Measurements from ENCODE around the gene SRSF7. TPM values are rescaled to one million over a fixed set of nuclear protein-coding genes. Genes with fewer than 3 reads are reported as not detected.

The SRSF7 gene
- total RNA-seq, 4 donors from 2014 or later: 41.4 to 100 (median 56.8) TPM

DNA sequence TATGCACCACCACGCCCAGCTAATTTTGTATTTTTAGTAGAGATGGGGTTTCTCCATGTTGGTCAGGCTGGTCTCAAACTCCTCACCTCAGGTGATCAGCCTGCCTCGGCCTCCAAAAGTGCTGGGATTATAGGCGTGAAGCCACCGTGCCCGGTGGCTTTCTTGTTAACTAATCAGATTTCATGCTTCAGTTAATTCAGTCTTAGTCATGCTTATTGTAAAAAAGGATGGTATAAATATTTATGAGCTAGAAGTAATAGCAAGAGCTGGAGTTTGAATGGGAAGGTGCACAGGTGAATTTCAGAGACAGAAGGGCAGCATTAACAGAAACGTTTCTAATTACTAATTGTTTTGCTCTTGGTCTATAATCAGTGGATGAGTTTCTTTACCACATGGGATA is 37.1 kb upstream of the SRSF7 start:
- no peaks in the 10 kb centered on the region for H3K9me3 ChIP-seq
- no peak overlapping the region for H3K27ac ChIP-seq (replicated peaks in 1 of 4)
- no peak overlapping the region for H3K4me3 ChIP-seq
- no peaks in the 10 kb centered on the region for H3K36me3 ChIP-seq
- 90% methylated on average over 6 of the region's 6 CpGs for WGBS
- DNase-seq (ENCODE audit: extremely low spot score): no peak
- H3K4me1 ChIP-seq: peaks cover 0 to 7% (median 0%) of the 10 kb centered on the region in 4 donors
- no peaks in the 10 kb centered on the region for H3K27me3 ChIP-seq
- intact Hi-C loops (cut with DNase I): no loop called here
- TF ChIP-seq EP300 (IDR thresholded peaks at IDR 0.05) (no peak), POLR2AphosphoS5 (IDR thresholded peaks at IDR 0.05) (no peak), POLR2A (IDR thresholded peaks at IDR 0.05; ENCODE audit: low read depth) (no peak)
- TF ChIP-seq, protein P1, sequence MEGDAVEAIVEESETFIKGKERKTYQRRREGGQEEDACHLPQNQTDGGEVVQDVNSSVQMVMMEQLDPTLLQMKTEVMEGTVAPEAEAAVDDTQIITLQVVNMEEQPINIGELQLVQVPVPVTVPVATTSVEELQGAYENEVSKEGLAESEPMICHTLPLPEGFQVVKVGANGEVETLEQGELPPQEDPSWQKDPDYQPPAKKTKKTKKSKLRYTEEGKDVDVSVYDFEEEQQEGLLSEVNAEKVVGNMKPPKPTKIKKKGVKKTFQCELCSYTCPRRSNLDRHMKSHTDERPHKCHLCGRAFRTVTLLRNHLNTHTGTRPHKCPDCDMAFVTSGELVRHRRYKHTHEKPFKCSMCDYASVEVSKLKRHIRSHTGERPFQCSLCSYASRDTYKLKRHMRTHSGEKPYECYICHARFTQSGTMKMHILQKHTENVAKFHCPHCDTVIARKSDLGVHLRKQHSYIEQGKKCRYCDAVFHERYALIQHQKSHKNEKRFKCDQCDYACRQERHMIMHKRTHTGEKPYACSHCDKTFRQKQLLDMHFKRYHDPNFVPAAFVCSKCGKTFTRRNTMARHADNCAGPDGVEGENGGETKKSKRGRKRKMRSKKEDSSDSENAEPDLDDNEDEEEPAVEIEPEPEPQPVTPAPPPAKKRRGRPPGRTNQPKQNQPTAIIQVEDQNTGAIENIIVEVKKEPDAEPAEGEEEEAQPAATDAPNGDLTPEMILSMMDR (IDR thresholded peaks at IDR 0.05): no peak

DNA sequence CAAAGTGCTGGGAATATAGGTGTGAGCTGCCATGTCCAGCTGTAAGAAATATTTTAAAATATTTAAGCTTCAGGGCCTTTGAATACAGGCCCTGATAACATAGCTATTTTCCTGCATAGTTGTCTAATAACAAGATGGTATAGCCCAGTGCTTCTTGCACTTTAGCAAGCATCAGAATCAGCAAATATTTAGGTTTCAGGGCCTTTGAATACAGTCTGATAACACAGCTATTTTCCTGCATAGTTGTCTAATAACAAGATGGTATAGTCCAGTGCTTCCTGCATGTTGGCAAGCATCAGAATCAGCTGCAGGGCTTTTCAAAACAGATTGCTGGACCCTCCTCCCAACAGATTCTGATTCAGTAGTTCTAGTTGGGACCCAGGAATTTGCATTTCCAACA is 32.4 kb upstream of the SRSF7 start:
- intact Hi-C loops (cut with DNase I): no loop called here
- TF ChIP-seq EP300 (IDR thresholded peaks at IDR 0.05) (no peak), POLR2A (IDR thresholded peaks at IDR 0.05; ENCODE audit: low read depth) (no peak), POLR2AphosphoS5 (IDR thresholded peaks at IDR 0.05) (no peak)
- TF ChIP-seq, protein P1 (IDR thresholded peaks at IDR 0.05): no peak
- DNase-seq (ENCODE audit: extremely low spot score): no peak

DNA sequence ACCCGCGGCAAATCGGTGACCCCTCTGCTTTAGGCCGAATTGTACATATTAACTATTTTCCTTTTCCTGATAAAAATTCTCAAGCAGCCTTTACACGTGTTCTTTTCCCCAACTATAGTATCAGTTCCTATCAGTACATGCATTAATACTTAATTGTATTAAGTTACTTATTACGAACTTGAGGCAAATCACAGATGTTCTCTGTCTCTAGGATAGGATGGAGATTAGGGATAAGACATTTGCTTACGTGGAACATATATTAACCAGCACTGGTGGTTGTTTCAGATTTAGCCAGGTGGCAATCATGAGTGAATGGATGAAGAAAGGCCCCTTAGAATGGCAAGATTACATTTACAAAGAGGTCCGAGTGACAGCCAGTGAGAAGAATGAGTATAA is 27.5 kb upstream of the SRSF7 start:
- no peak for DNase-seq (ENCODE audit: extremely low spot score)
- H3K27ac ChIP-seq (replicated peaks in 1 of 4): peak overlapping the region; percentile 66 to 76 (median 74)
- no peak for TF ChIP-seq POLR2AphosphoS5 (IDR thresholded peaks at IDR 0.05)
- TF ChIP-seq, protein P1 (IDR thresholded peaks at IDR 0.05): no peak
- no peak for TF ChIP-seq POLR2A (IDR thresholded peaks at IDR 0.05; ENCODE audit: low read depth)
- TF ChIP-seq EP300 (IDR thresholded peaks at IDR 0.05): no peak

More for the DNA sequence above, 32.4 kb upstream of the SRSF7 start:
- Histone ChIP-seq H3K9me3 (no peaks in the 10 kb centered on the region), H3K4me1 (peaks cover 4 to 15% (median 7%) of the 10 kb centered on the region in 4 donors), H3K27me3 (no peaks in the 10 kb centered on the region), H3K36me3 (peaks cover 5 to 35% (median 21%) of the 10 kb centered on the region in 4 donors), H3K4me3 (no peak overlapping the region), H3K27ac (replicated peaks in 1 of 4) (no peak overlapping the region)

DNA sequence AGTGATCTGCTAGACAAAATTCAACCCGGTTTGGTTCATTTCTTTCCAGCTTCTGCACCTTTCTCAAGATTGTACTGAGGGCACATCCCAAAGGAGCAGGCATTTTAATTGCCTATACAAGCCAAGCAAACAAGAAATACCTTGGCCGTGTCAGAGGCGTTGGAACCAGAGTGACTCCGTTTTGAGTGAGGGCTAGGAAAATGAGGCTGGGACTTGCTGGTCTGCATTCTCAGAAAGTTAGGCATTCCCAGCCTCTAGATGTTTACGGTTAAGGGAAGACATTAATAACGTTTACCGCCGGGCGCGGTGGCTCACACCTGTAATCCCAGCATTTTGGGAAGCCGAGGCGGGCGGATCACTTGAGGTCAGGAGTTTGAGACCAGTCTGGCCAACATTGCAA is 25.4 kb upstream of the SRSF7 start:
- H3K4me1 ChIP-seq: peaks cover 5 to 16% (median 12%) of the 10 kb centered on the region in 4 donors
- no peak for TF ChIP-seq POLR2A (IDR thresholded peaks at IDR 0.05; ENCODE audit: low read depth)
- no peak overlapping the region for H3K27ac ChIP-seq (replicated peaks in 1 of 4)
- H3K4me3 ChIP-seq: no peak overlapping the region
- intact Hi-C loops (cut with DNase I): no loop called here
- DNase-seq (ENCODE audit: extremely low spot score): no peak
- H3K36me3 ChIP-seq: peaks cover 2 to 19% (median 12%) of the 10 kb centered on the region in 4 donors
- WGBS: 87% methylated on average over 13 of the region's 13 CpGs
- H3K27me3 ChIP-seq: no peaks in the 10 kb centered on the region
- no peaks in the 10 kb centered on the region for H3K9me3 ChIP-seq

More for the DNA sequence above, 27.5 kb upstream of the SRSF7 start:
- intact Hi-C loops (cut with DNase I): no loop called here
- Histone ChIP-seq H3K4me1 (peaks cover 5 to 16% (median 12%) of the 10 kb centered on the region in 4 donors), H3K36me3 (peaks cover 5 to 35% (median 21%) of the 10 kb centered on the region in 4 donors), H3K27me3 (no peaks in the 10 kb centered on the region), H3K9me3 (no peaks in the 10 kb centered on the region), H3K4me3 (peak overlapping the region; percentile 62 to 72 (median 65))
- WGBS: 9% methylated on average over 8 of the region's 8 CpGs

DNA sequence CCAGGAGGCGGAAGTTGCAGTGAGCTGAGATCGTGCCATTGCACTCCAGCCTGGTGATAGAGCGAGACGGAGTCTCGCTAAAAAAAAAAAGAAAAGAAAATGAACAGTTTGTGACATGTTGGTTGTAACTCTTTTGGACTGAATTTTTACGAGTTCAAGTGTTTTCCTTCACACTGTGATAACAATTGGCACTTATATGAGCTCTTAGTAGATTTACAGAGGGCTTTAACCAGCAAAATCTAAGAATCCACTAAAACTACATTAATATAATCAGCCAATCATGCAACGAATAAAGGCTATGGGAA is 24.7 kb upstream of the SRSF7 start:
- Histone ChIP-seq H3K9me3 (no peaks in the 10 kb centered on the region), H3K4me1 (peaks cover 5 to 16% (median 12%) of the 10 kb centered on the region in 4 donors), H3K36me3 (peaks cover 0 to 12% (median 5%) of the 10 kb centered on the region in 4 donors), H3K4me3 (no peak overlapping the region), H3K27ac (replicated peaks in 1 of 4) (no peak overlapping the region), H3K27me3 (no peaks in the 10 kb centered on the region)
- intact Hi-C loops (cut with DNase I): no loop called here
- TF ChIP-seq EP300 (IDR thresholded peaks at IDR 0.05): no peak
- TF ChIP-seq POLR2A (IDR thresholded peaks at IDR 0.05; ENCODE audit: low read depth): no peak
- TF ChIP-seq POLR2AphosphoS5 (IDR thresholded peaks at IDR 0.05): no peak
- TF ChIP-seq, protein P1 (IDR thresholded peaks at IDR 0.05): no peak
- 86% methylated on average over 7 of the region's 7 CpGs for WGBS
- no peak for DNase-seq (ENCODE audit: extremely low spot score)

All from esophagus muscularis mucosa (tissue), 4 donors.